Neural cell (in vitro differentiated cells): ENCODE data around the gene IRF3. TPM values are rescaled to one million over a fixed set of nuclear protein-coding genes. Genes with fewer than 3 reads are reported as not detected.

ENCODE experiments used
- H2AFZ ChIP-seq: fragments of 200-600, 300-800 bp; sonication (generic), shearing (Covaris generic); 2 replicates; pipeline ENCODE4 v1.6.0; 2014; ENCODE audit warnings: low read depth, mild to moderate bottlenecking, antibody characterized with exemption, low read length, moderate library complexity
- H3F3A ChIP-seq: fragments of 200-600 bp; shearing (Covaris generic); 2 replicates; pipeline ENCODE4 v1.6.1; 2016; ENCODE audit warnings: mild to moderate bottlenecking, moderate library complexity, mixed read lengths, antibody characterized with exemption, low read length; ENCODE audit not compliant: insufficient read depth, poor library complexity, severe bottlenecking
- H3K27ac ChIP-seq: fragments of 200-600, 300-800 bp; sonication (generic), shearing (Covaris generic); 2 replicates; pipeline ENCODE4 v1.5.1; 2014; ENCODE audit warnings: mild to moderate bottlenecking, low read length, moderate library complexity
- H3K27me3 ChIP-seq: fragments of 300-800, 200-600 bp; sonication (generic), shearing (Covaris generic); 2 replicates; pipeline ENCODE4 v1.6.0; 2014; ENCODE audit warnings: mild to moderate bottlenecking, low read depth, low read length, moderate library complexity; ENCODE audit not compliant: insufficient read depth
- H3K36me3 ChIP-seq: fragments of 300-800, 200-600 bp; sonication (generic), shearing (Covaris generic); 2 replicates; pipeline ENCODE4 v1.5.1; 2014; ENCODE audit warnings: mild to moderate bottlenecking, antibody characterized with exemption, low read length, moderate library complexity; ENCODE audit not compliant: insufficient read depth
- H3K4me2 ChIP-seq: fragments of 300-800, 200-600 bp; sonication (generic), shearing (Covaris generic); 2 replicates; pipeline ENCODE4 v1.6.0; 2014; ENCODE audit warnings: mild to moderate bottlenecking, low read length
- H3K4me3 ChIP-seq: fragments of 300-800, 200-600 bp; sonication (generic), shearing (Covaris generic); 2 replicates; pipeline ENCODE4 v1.5.1; 2014; ENCODE audit warnings: mild to moderate bottlenecking, low read length, moderate library complexity
- H3K79me2 ChIP-seq: fragments of 200-600 bp; shearing (Covaris generic); replicated peaks from 2 replicates; pipeline ENCODE4 v1.6.0; 2014; ENCODE audit warnings: mild to moderate bottlenecking, low read length, moderate library complexity; ENCODE audit not compliant: insufficient read depth
- H3K9ac ChIP-seq: fragments of 300-800, 200-600 bp; sonication (generic), shearing (Covaris generic); 2 replicates; pipeline ENCODE4 v1.6.1; 2016; ENCODE audit warnings: mild to moderate bottlenecking, low read length, mixed read lengths
- H3K9me2 ChIP-seq: fragments of 200-600 bp; shearing (Covaris generic); 2 replicates; pipeline ENCODE4 v1.6.1; 2016; ENCODE audit warnings: mild to moderate bottlenecking, low read length, mixed read lengths; ENCODE audit not compliant: insufficient read depth
- H3K9me3 ChIP-seq: fragments of 200-600, 300-800 bp; sonication (generic), shearing (Covaris generic); 2 replicates; pipeline ENCODE4 v1.6.1; 2016; ENCODE audit warnings: mild to moderate bottlenecking, mixed run types, low read length, moderate library complexity, mixed read lengths
- H4K20me1 ChIP-seq: fragments of 200-600 bp; shearing (Covaris generic); 2 replicates; pipeline ENCODE4 v1.6.1; 2016; ENCODE audit warnings: mild to moderate bottlenecking, mixed run types; ENCODE audit not compliant: insufficient read depth
- EZH2 ChIP-seq: fragments of 200-600, 300-800 bp; shearing (Covaris generic), sonication (generic); IDR thresholded peaks from 2 replicates; pipeline ENCODE4 v1.6.1; 2014; ENCODE audit warnings: antibody characterized with exemption, low read length, borderline replicate concordance, mild to moderate bottlenecking; ENCODE audit not compliant: insufficient read depth, poor library complexity, severe bottlenecking
- MXI1 ChIP-seq: fragments of 450-650 bp; conservative IDR thresholded peaks from 2 replicates; pipeline ENCODE4 v1.6.1; 2014; ENCODE audit warnings: antibody characterized with exemption, mild to moderate bottlenecking; ENCODE audit not compliant: poor library complexity, severe bottlenecking
- POLR2AphosphoS5 ChIP-seq: IDR thresholded peaks from 2 replicates; pipeline ENCODE4 v1.6.1; 2012
- RAD21 ChIP-seq: fragments of 450-650 bp; conservative IDR thresholded peaks from 2 replicates; pipeline ENCODE4 v1.6.1; 2014; ENCODE audit warnings: antibody characterized with exemption, mild to moderate bottlenecking, moderate library complexity
- SMC3 ChIP-seq: fragments of 450-650 bp; conservative IDR thresholded peaks from 2 replicates; pipeline ENCODE4 v1.6.1; 2014; ENCODE audit warnings: antibody characterized with exemption, mild to moderate bottlenecking, moderate library complexity; ENCODE audit not compliant: poor library complexity
- polyA plus RNA-seq: library from polyadenylated mRNA; depleted of rRNA; stranded (reverse); fragments of >200 nt; gene quantifications from 2 replicates; pipeline ENCODE4 v1.2.3, GENCODE V29; 2014
- TF ChIP-seq, protein P1 (sequence below): IDR thresholded peaks from 2 replicates; pipeline ENCODE4 v1.6.1; 2012; ENCODE audit warnings: borderline replicate concordance
- TF ChIP-seq, protein P2 (sequence below): fragments of 450-650 bp; IDR thresholded peaks from 2 replicates; pipeline ENCODE4 v1.5.1; 2014; ENCODE audit warnings: antibody characterized with exemption, mild to moderate bottlenecking, moderate library complexity; ENCODE audit not compliant: poor library complexity, severe bottlenecking

Gene IRF3
- polyA plus RNA-seq, 1 donor from 2014 or later, result 39.4 TPM

DNA sequence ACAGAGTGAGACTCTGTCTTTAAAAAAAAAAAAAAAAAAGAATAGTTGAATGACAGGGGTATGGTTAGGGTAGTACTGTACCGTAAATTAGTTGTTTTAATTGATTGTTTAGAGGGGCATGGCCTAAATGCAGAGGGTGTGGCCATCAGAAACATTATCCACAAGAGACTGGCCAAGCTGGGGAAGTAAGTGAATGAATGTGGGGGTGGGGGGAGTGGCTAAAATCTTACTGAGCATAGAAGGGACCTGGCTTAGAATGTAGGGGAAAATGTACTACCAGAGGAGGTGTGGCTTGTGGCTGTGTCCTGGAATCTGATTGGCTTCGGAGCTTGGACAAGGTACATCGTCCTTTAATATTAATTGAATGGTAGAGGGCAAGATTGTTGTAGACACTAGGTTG is 3.9 kb upstream of the IRF3 start:
- Histone ChIP-seq H3K9me3 (no peaks in the 10 kb centered on the region), H3K79me2 (no peaks in the 10 kb centered on the region), H4K20me1 (no peaks in the 10 kb centered on the region), H3K27me3 (no peaks in the 10 kb centered on the region), H3K4me2 (no peak overlapping the region), H3K9ac (no peak overlapping the region), H3K36me3 (no peaks in the 10 kb centered on the region), H3K27ac (no peak overlapping the region), H3F3A (no peaks in the 10 kb centered on the region), H3K9me2 (no peaks in the 10 kb centered on the region), H3K4me3 (no peak overlapping the region), H2AFZ (no peak overlapping the region)
- TF ChIP-seq RAD21 (no peak), EZH2 (no peak), POLR2AphosphoS5 (no peak), SMC3 (no peak), MXI1 (no peak)
- TF ChIP-seq, protein P1, sequence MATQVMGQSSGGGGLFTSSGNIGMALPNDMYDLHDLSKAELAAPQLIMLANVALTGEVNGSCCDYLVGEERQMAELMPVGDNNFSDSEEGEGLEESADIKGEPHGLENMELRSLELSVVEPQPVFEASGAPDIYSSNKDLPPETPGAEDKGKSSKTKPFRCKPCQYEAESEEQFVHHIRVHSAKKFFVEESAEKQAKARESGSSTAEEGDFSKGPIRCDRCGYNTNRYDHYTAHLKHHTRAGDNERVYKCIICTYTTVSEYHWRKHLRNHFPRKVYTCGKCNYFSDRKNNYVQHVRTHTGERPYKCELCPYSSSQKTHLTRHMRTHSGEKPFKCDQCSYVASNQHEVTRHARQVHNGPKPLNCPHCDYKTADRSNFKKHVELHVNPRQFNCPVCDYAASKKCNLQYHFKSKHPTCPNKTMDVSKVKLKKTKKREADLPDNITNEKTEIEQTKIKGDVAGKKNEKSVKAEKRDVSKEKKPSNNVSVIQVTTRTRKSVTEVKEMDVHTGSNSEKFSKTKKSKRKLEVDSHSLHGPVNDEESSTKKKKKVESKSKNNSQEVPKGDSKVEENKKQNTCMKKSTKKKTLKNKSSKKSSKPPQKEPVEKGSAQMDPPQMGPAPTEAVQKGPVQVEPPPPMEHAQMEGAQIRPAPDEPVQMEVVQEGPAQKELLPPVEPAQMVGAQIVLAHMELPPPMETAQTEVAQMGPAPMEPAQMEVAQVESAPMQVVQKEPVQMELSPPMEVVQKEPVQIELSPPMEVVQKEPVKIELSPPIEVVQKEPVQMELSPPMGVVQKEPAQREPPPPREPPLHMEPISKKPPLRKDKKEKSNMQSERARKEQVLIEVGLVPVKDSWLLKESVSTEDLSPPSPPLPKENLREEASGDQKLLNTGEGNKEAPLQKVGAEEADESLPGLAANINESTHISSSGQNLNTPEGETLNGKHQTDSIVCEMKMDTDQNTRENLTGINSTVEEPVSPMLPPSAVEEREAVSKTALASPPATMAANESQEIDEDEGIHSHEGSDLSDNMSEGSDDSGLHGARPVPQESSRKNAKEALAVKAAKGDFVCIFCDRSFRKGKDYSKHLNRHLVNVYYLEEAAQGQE, result no peak
- TF ChIP-seq, protein P2, sequence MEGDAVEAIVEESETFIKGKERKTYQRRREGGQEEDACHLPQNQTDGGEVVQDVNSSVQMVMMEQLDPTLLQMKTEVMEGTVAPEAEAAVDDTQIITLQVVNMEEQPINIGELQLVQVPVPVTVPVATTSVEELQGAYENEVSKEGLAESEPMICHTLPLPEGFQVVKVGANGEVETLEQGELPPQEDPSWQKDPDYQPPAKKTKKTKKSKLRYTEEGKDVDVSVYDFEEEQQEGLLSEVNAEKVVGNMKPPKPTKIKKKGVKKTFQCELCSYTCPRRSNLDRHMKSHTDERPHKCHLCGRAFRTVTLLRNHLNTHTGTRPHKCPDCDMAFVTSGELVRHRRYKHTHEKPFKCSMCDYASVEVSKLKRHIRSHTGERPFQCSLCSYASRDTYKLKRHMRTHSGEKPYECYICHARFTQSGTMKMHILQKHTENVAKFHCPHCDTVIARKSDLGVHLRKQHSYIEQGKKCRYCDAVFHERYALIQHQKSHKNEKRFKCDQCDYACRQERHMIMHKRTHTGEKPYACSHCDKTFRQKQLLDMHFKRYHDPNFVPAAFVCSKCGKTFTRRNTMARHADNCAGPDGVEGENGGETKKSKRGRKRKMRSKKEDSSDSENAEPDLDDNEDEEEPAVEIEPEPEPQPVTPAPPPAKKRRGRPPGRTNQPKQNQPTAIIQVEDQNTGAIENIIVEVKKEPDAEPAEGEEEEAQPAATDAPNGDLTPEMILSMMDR, result no peak

DNA sequence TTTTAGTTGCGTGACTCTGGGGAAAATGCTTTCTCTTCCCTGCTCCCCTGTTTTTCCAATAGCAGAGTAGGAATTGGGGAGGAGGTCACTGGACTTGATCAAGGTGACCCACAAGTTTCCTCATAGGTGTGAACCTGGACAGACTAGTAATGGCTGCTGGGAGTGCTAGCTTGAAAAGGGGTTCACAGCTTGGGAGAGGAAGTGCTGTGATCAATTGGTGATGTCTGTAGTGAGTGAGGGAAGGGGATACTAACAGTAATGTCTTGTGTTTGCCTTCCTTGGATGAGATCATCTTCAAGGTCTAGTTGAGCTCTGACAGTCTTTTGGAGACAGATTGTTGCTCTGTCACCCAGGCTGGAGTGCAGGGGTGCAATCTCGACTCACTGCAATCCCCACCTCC is 1.8 kb upstream of the IRF3 start:
- no peak overlapping the region for H3K4me2 ChIP-seq

More for the DNA sequence above, 1.8 kb upstream of the IRF3 start:
- Histone ChIP-seq H3K9ac (no peak overlapping the region), H2AFZ (no peak overlapping the region), H3K27me3 (no peaks in the 10 kb centered on the region), H3F3A (no peaks in the 10 kb centered on the region), H3K27ac (no peak overlapping the region), H3K9me3 (no peaks in the 10 kb centered on the region), H3K79me2 (no peaks in the 10 kb centered on the region), H4K20me1 (no peaks in the 10 kb centered on the region), H3K4me3 (no peak overlapping the region), H3K9me2 (no peaks in the 10 kb centered on the region), H3K36me3 (no peaks in the 10 kb centered on the region)
- TF ChIP-seq, protein P2, result no peak
- TF ChIP-seq MXI1 (no peak), RAD21 (no peak)
